AG09309 (cell line): ENCODE measurements around the gene CXCR2.

ENCODE experiments used
- DNase-seq: peaks from one replicate; pipeline ENCODE4 v3.0.0-alpha.2; 2010; ENCODE audit warnings: low read depth
- H3K4me3 ChIP-seq: 2 replicates; pipeline ENCODE4 v1.5.1; 2011; ENCODE audit warnings: mild to moderate bottlenecking, low read depth, low read length, moderate library complexity; ENCODE audit not compliant: control insufficient read depth
- TF ChIP-seq, protein P1 (sequence below): IDR thresholded peaks from 2 replicates; pipeline ENCODE4 v1.5.1; 2011; ENCODE audit warnings: mild to moderate bottlenecking, low read depth, low read length, inconsistent platforms; ENCODE audit not compliant: insufficient read depth, control insufficient read depth; ENCODE audit errors: missing control alignments

Gene CXCR2

DNA sequence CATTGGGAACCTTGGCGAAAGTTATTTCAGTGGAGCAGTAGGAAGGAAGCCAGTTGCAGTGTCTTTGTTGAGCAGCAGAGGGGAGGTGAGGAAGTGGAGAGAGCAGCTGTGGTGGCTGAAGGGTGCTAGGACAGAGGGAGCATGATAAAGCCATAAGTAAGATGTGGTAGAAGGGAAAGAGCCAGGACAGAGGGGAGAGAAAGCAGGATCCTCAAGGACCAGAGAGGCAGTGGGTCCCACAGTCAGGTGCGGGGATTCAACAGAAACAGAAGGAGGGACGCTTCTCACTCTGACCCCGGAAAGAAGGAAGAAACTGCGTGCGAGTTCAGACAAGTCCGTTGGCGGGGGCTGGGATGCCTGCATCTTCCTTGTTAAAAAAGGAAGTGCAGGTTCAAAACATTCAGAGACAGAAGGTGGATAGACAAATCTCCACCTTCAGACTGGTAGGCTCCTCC, at the start of gene CXCR2:
CXCR2 (plus strand) TSS at position 403 of the 455 bp plus-strand sequence. CDS start 8,774 bp downstream, outside the sequence.
- TF ChIP-seq, protein P1, sequence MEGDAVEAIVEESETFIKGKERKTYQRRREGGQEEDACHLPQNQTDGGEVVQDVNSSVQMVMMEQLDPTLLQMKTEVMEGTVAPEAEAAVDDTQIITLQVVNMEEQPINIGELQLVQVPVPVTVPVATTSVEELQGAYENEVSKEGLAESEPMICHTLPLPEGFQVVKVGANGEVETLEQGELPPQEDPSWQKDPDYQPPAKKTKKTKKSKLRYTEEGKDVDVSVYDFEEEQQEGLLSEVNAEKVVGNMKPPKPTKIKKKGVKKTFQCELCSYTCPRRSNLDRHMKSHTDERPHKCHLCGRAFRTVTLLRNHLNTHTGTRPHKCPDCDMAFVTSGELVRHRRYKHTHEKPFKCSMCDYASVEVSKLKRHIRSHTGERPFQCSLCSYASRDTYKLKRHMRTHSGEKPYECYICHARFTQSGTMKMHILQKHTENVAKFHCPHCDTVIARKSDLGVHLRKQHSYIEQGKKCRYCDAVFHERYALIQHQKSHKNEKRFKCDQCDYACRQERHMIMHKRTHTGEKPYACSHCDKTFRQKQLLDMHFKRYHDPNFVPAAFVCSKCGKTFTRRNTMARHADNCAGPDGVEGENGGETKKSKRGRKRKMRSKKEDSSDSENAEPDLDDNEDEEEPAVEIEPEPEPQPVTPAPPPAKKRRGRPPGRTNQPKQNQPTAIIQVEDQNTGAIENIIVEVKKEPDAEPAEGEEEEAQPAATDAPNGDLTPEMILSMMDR: no peak
- no peak within 1 kb of the TSS for H3K4me3 ChIP-seq
- DNase-seq: no peak

DNA sequence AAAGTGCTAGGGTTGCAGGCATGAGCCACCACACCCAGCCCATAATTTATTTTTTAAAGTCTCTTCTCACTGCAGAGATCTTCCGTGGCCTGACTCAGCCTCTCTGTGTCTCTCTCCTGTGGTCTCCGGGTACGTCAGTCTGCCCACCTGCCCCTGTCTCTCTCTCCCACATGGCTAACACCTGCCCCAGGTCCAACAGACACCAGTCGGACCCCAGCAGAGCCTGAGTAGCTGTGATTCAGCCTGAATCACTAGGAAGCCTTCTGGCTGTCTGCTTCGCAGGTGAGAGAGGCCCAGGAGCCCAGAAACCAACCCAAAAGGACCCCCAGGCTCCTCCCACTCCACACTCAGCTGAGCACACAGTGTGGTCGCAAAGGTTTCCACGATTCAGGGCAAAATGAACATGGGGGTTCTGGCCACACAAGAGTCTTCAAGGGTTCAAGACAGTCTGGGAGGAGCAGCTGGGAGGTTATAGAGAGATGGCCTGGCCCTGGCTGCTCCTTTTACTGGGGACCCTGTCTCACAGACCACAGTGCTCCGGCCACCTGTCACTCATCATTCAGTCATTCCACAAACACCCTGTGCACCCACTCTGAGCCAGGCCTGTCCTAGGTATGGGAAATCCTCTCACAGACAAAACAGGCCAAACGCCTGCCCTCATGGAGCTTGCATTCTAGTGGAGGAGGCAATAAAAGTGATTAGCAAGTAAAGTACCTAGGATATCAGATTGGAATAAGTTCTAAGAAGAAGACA, 48.2 kb upstream of the CXCR2 start:
- TF ChIP-seq, protein P1: no peak
- H3K4me3 ChIP-seq: no peak overlapping the region
- no peak for DNase-seq

DNA sequence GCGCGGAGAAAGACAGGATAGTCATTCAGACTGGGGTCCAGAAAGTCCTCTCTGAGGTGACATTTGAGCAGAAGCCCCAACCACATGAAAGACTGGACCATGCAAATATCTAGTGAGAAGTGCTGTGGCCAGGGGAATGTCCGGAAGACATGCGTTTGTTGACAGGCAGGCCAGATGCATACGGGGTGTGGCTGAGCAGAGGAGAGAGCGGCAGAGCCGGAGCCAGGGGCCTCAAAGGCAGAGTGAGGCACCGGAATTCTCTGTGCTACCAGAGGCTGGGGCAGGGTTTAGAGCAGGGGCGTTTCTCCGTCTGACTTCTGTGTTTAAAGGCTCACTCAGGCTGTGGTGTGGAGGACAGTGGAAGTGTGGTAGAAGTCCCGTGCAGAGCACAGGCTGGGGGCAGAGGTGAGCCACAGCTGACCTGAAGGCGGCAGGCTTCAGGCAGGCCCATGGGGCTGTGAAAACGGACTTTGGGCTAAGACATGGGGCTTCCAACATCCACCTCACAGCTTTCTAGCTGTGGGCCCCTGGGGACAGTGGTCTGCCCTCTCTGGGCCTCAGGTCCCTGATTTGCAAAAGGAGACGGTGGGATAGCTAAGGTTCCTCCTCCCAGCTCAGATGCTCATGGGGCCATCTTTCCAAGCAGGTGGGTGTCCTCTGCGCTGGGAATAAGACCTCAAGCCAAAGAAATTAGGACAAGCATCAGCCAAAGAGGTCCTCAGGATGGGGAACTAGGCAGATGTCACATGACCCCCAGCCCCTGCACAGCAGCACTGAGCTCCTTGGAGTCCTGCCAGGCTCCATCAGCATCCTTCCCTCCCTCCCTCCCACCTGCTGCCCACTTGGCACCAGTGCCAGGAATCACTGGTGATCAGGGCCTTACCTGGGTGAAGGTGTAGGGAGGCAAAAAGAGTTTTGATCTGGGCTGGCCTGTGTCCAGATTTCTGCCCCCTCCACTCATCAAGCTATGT, 45.6 kb upstream of the CXCR2 start:
- H3K4me3 ChIP-seq: no peak overlapping the region
- TF ChIP-seq, protein P1: no peak
- DNase-seq: no peak

DNA sequence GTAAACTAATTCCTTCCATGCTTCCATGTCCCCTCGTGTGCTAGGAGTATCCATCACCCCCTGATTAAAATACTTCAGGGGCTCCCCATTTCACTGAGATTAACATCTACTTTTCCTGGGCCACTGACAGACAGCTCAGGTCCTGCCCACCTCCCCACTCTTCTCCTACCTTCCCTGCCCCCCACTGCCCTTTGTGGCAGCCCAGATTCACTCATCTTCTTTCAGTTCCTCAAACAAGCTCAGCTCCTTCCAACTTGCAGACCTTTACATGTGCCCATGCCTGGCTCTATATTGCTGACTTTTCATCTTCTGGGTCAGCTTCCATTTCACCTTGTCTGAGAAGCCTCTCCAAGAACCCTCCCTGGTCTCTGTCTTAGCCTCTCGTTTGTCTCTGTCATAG, 44.8 kb upstream of the CXCR2 start:
- DNase-seq: no peak
- H3K4me3 ChIP-seq: no peak overlapping the region
- TF ChIP-seq, protein P1: no peak

DNA sequence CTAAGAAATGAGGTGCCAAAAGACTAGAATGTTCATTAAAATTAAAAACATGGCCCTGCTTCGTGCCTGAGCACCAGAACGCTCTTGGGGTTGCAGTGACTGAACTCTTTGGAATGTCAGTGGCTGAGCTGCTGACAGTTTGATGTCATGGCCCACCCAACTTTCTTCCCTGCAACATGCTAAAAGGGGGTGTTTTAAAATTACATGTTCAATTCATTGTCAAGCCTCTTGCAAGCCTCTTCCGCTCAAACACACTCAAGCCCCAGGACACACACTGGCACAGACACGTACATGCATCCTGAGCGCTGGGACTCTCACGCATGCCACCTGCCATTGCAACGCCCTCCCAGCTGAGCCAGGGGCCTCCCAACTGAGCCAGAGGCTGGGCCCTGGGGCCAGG, 44.1 kb upstream of the CXCR2 start:
- no peak overlapping the region for H3K4me3 ChIP-seq
- peak; percentile 62 for DNase-seq
- TF ChIP-seq, protein P1: no peak

DNA sequence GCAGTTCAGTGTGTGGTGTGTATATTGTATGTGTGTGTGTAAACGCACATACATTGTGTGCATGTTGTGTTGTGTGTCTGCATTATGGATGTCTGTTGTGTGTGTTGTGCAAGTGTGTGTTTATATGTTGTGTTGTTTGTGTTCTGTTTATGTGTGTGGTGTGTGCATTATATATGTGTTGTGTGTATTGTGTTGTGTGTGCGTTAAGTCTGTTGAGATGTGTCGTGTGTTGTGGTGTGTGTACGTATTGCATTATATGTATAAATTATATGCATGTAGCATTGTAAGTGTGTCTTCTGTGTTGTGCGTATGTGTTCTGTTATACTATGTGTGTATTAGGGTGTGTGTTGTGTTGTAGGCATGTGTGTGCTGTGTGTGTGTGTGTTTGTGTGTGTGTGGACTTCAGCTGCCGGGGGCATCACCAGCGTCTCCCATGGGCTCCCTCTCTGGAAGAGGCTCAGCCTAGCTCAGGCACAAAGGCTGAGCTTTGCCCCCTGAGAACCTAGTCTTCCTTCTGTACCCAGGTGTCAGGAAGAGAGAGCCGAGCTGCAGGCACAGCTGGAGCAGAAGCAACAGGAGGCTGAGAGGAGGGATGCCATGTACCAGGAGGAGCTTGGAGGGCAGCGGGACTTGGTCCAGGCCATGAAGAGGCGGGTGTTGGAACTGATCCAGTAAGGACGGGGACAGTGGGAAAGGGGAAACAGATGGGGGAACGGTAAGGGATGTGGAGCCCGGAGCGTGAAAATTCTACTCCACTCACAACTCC, 43.1 kb upstream of the CXCR2 start:
- DNase-seq: no peak
- TF ChIP-seq, protein P1: no peak
- H3K4me3 ChIP-seq: no peak overlapping the region
